K562 (cell line): ENCODE measurements around the gene C22orf39. TPM values are rescaled to one million over a fixed set of nuclear protein-coding genes. Genes with fewer than 3 reads are reported as not detected.

Experiments used
- ATAC-seq: fragments of 200-7000 bp; cut with Tn5 transposase; 3 replicates; pipeline ENCODE4 v1.9.1; 2020; ENCODE audit warnings: moderate library complexity
- BruUV-seq: library from RNA; stranded (reverse); fragments of 400-500 nt; replicated peaks from 2 replicates; lab custom pipeline; 2021; lab: Mats Ljungman, UMichigan
- CTCF ChIA-PET: fragments of 300-600 bp; formaldehyde crosslinking; extraction: SDS; loops from one replicate; lab custom pipeline; 2021; ENCODE audit warnings: low intra/inter-chr PET ratio; lab: Yijun Ruan, JAX
- POLR2A ChIA-PET: fragments of 300-600, 350-650 bp; sonication (Branson Sonifier 250); formaldehyde crosslinking; extraction: SDS; loops from one replicate; lab custom pipeline; 2021; ENCODE audit warnings: antibody characterized with exemption, inconsistent platforms; lab: Yijun Ruan, JAX
- DNase-seq, 4 experiments: peaks; one replicate each; pipeline versions ENCODE4 v3.0.0 to v3.0.0-alpha.2; 2011 to 2018; ENCODE audit warnings: low spot score in 3 of 4, mixed read lengths in 3 of 4; ENCODE audit errors: extremely low read depth in 1 of 4
- FAIRE-seq: peaks from 2 replicates; lab custom pipeline; 2011; peaks lifted over from hg19 to GRCh38; lab: Jason Lieb, UNC
- H2AFZ ChIP-seq: 2 replicates; pipeline ENCODE4 v1.6.0; 2011; ENCODE audit warnings: low read depth, low read length, control low read depth, inconsistent platforms
- H3K27ac ChIP-seq: fragments of 200-600 bp; 3 replicates; pipeline ENCODE4 v1.8.0; 2011; ENCODE audit warnings: low read depth, mild to moderate bottlenecking, control low read depth, inconsistent platforms, low read length, moderate library complexity, mixed read lengths; ENCODE audit errors: extremely low read depth
- H3K27me3 ChIP-seq, 2 experiments: fragments of 300-600 bp in 1 of 2; 2 replicates in 1 of 2; 3 replicates in 1 of 2; pipeline versions ENCODE4 v1.6.0 to v1.8.0; 2011; ENCODE audit warnings: inconsistent platforms in 2 of 2, low read length in 2 of 2, mild to moderate bottlenecking in 1 of 2, mixed read lengths in 1 of 2, moderate library complexity in 1 of 2; ENCODE audit not compliant: control insufficient read depth in 2 of 2, insufficient read depth in 2 of 2
- H3K36me3 ChIP-seq: fragments of 300-600 bp; 3 replicates; pipeline ENCODE4 v1.8.0; 2011; ENCODE audit warnings: mild to moderate bottlenecking, low read length, inconsistent platforms; ENCODE audit not compliant: control insufficient read depth, insufficient read depth
- H3K4me1 ChIP-seq, 2 experiments: fragments of 200-600 bp in 1 of 2; replicated peaks in 1 of 2; 2 replicates in 1 of 2; 3 replicates in 1 of 2; pipeline versions ENCODE4 v1.5.1 to v1.8.0; 2011; ENCODE audit warnings: inconsistent platforms in 2 of 2, low read length in 2 of 2, mild to moderate bottlenecking in 1 of 2, mixed read lengths in 1 of 2, moderate library complexity in 1 of 2; ENCODE audit not compliant: control insufficient read depth in 2 of 2, insufficient read depth in 2 of 2
- H3K4me2 ChIP-seq: 2 replicates; pipeline ENCODE4 v1.6.1; 2011; ENCODE audit warnings: low read length, control low read depth, inconsistent platforms, mixed read lengths; ENCODE audit not compliant: insufficient read depth
- H3K4me3 ChIP-seq: fragments of 200-600 bp; sonication (generic), shearing (Covaris generic); 2 replicates; pipeline ENCODE4 v1.5.1; 2016; ENCODE audit warnings: control low read depth, inconsistent platforms
- H3K79me2 ChIP-seq: fragments of 200-600 bp; 3 replicates; pipeline ENCODE4 v1.8.0; 2011; ENCODE audit warnings: low read length, inconsistent platforms; ENCODE audit not compliant: control insufficient read depth, insufficient read depth
- H3K9ac ChIP-seq, 2 experiments: 2 replicates each; pipeline versions ENCODE4 v1.6.0 to v1.6.1; 2011; ENCODE audit warnings: low read depth in 2 of 2, low read length in 2 of 2, control low read depth in 1 of 2, inconsistent platforms in 1 of 2, mild to moderate bottlenecking in 1 of 2, mixed read lengths in 1 of 2; ENCODE audit not compliant: insufficient read depth in 1 of 2
- H3K9me1 ChIP-seq: one replicate; pipeline ENCODE4 v1.6.0; 2011; ENCODE audit warnings: inconsistent platforms, mild to moderate bottlenecking, low read length, moderate library complexity; ENCODE audit not compliant: control insufficient read depth, insufficient read depth
- H3K9me3 ChIP-seq: replicated peaks from 2 replicates; pipeline ENCODE4 v1.5.1; 2011; ENCODE audit warnings: low read depth, low read length, inconsistent platforms; ENCODE audit not compliant: control insufficient read depth, insufficient read depth
- H4K20me1 ChIP-seq: replicated peaks from 2 replicates; pipeline ENCODE4 v1.6.1; 2011; ENCODE audit warnings: low read length, inconsistent platforms, mixed read lengths; ENCODE audit not compliant: control insufficient read depth, insufficient read depth
- CBX3 ChIP-seq, 2 experiments: IDR thresholded peaks; 1 replicate in 1 of 2; 2 replicates in 1 of 2; pipeline ENCODE4 v1.6.1; 2012; ENCODE audit warnings: inconsistent platforms in 2 of 2, low read length in 2 of 2, borderline replicate concordance in 1 of 2, control low read depth in 1 of 2
- KAT7 ChIP-seq: sonication (generic); formaldehyde crosslinking; IDR thresholded peaks from 2 replicates; pipeline ENCODE4 v1.8.0; 2022; ENCODE audit warnings: missing genetic modification reagents, mild to moderate bottlenecking, borderline replicate concordance
- MED1 ChIP-seq: sonication (generic); formaldehyde crosslinking; IDR thresholded peaks from 2 replicates; pipeline ENCODE4 v1.8.1; 2023; ENCODE audit warnings: missing genetic modification reagents, borderline replicate concordance
- POLR2AphosphoS5 ChIP-seq: IDR thresholded peaks from 2 replicates; pipeline ENCODE4 v1.6.1; 2011; ENCODE audit warnings: mild to moderate bottlenecking, low read depth, low read length, moderate library complexity; ENCODE audit not compliant: control insufficient read depth, insufficient read depth
- STAG1 ChIP-seq: sonication (generic); formaldehyde crosslinking; IDR thresholded peaks from 2 replicates; pipeline ENCODE4 v1.5.0; 2020; ENCODE audit warnings: missing genetic modification reagents, borderline replicate concordance
- WHSC1 ChIP-seq: IDR thresholded peaks from one replicate; pipeline ENCODE4 v1.6.1; 2012; ENCODE audit warnings: low read length, control low read depth, inconsistent platforms
- ZNF280B ChIP-seq: fragments of 250-450 bp; sonication (Bioruptor Pico); IDR thresholded peaks from 2 replicates; pipeline ENCODE4 v1.5.1; 2021; ENCODE audit warnings: mild to moderate bottlenecking
- WGBS: fragments of 100-300 bp; shearing (Covaris generic); methylation state at CpG from one replicate; pipeline ENCODE4 v1.1.6; 2016; ENCODE audit warnings: low coverage, mixed read lengths; ENCODE audit not compliant: insufficient coverage; ENCODE audit errors: missing lambda C conversion rate; 5-methylcytosine and 5-hydroxymethylcytosine counted together
- in situ Hi-C: fragments of 300-500 bp; cut with MboI; formaldehyde crosslinking; loops from 4 replicates; pipeline ENCODE4 v1.15.0; 2018; ENCODE audit warnings: inconsistent platforms, mixed read lengths
- intact Hi-C: fragments of 100-400 bp; cut with micrococcal nuclease; formaldehyde crosslinking; loops from 2 replicates; pipeline ENCODE4 v1.14.2; 2022
- polyA plus RNA-seq, 8 experiments: library from polyadenylated mRNA; depleted of rRNA in 4 of 8; stranded (reverse) in 5 of 8; unstranded in 3 of 8; fragments of >200 nt; fragmentation: Nextera tagmentation in 2 of 8; fragmentation: Illumina TruSeq in 1 of 8; extraction: Ambion mirVana in 2 of 8; extraction: Trizol in 1 of 8; gene quantifications; 2 replicates each; pipeline versions ENCODE4 v1.2.1 to v1.2.3, GENCODE V29; 2011 to 2014; ENCODE audit warnings: inconsistent platforms in 1 of 8, missing spikeins in 1 of 8
- total RNA-seq, 7 experiments: library from RNA; depleted of rRNA in 6 of 7; stranded (reverse); fragments of >200 nt in 6 of 7; fragmentation: Illumina TruSeq in 2 of 7; extraction: Trizol in 2 of 7; gene quantifications; 2 replicates each; pipeline versions ENCODE4 v1.2.1 to v1.2.3, GENCODE V29; 2011 to 2021; ENCODE audit warnings: low replicate concordance in 1 of 7

Gene C22orf39
- total and polyA plus RNA-seq, 9 of the 15 experiments (the other 6 are each of a cell fraction or from before 2014, with no cell fraction given), result 20.4 to 139 (median 66.8) TPM

- Histone ChIP-seq H2AFZ (no peak overlapping the region), H3K4me1 (peaks cover 13 to 24% of the 10 kb centered on the region in 2 experiments), H3K36me3 (peaks cover 87% of the 10 kb centered on the region), H3K27me3 (no peaks in the 10 kb centered on the region), H3K4me2 (no peak overlapping the region), H3K27ac (no peak overlapping the region), H3K9me3 (no peaks in the 10 kb centered on the region), H3K9ac (no peak overlapping the region), H3K4me3 (no peak overlapping the region), H3K79me2 (peaks cover 18% of the 10 kb centered on the region), H3K9me1 (no peaks in the 10 kb centered on the region), H4K20me1 (0 out of 2 replicates have a peak, but pooled peaks cover 5% of the 10 kb centered on the region)
- intact Hi-C loops (no loop called here), in situ Hi-C loops (no loop called here)
- TF ChIP-seq KAT7 (CRISPR knock-in tag) (no peak), ZNF280B (0 out of 2 replicates have a peak, but pooled peaks have one; percentile 16), WHSC1 (peak; percentile 53), CBX3 (IDR thresholded peaks at IDR 0.05; ENCODE audit: borderline replicate concordance in 1 of 2, low read length in 2 of 2) (peak in 1 of 2 experiments; percentile 37; a peak in 1 of 3 replicates), MED1 (CRISPR knock-in tag) (no peak), POLR2AphosphoS5 (peak; percentile 18; the same call in 1 of the 2 replicates), STAG1 (CRISPR knock-in tag) (no peak)
- ATAC-seq, result no peak
- no peak for FAIRE-seq
- ChIA-PET POLR2A (interaction anchor here (0.6 to 11.7 kb wide), 12 partner anchors 9 to 399 kb away, joined by 3 to 284 read pairs (median 5); partner anchors contain the start of genes CDC45, HIRA and MRPL40), CTCF (no interaction called here)
- BruUV-seq, result no TSS peak
- no peak for DNase-seq
- 96% methylated on average over 4 of the region's 4 CpGs for WGBS
These were observed 4.1 kb upstream of the C22orf39 start for GRCh38 chr22:19451570-19451969.
